HEK293T (cell line): ENCODE results near the gene SPIRE2.

ENCODE experiments used
- CTCF ChIA-PET: fragments of 350-600 bp; formaldehyde crosslinking; extraction: SDS; loops from one replicate; lab custom pipeline; 2021; ENCODE audit warnings: antibody characterized with exemption, inconsistent platforms; lab: Yijun Ruan, JAX
- POLR2A ChIA-PET: fragments of 350-600 bp; formaldehyde crosslinking; extraction: SDS; loops from one replicate; lab custom pipeline; 2020; ENCODE audit warnings: antibody characterized with exemption, inconsistent platforms; lab: Yijun Ruan, JAX
- DNase-seq: peaks from one replicate; pipeline ENCODE4 v3.0.0; 2012; ENCODE audit warnings: mixed read lengths; ENCODE audit errors: extremely low spot score
- ARNT ChIP-seq: fragments of 450-650 bp; IDR thresholded peaks from 2 replicates; pipeline ENCODE4 v1.6.1; 2017; ENCODE audit warnings: mild to moderate bottlenecking
- BHLHE40 ChIP-seq: fragments of 450-650 bp; IDR thresholded peaks from 2 replicates; pipeline ENCODE4 v1.6.1; 2016; ENCODE audit warnings: mild to moderate bottlenecking, moderate library complexity, borderline replicate concordance
- CTBP1 ChIP-seq: fragments of 450-650 bp; IDR thresholded peaks from 2 replicates; pipeline ENCODE4 v1.6.1; 2016; ENCODE audit warnings: borderline replicate concordance
- ELF4 ChIP-seq: fragments of 450-650 bp; IDR thresholded peaks from 2 replicates; pipeline ENCODE4 v1.6.1; 2017; ENCODE audit warnings: antibody characterized with exemption
- FOXA1 ChIP-seq: fragments of 450-650 bp; IDR thresholded peaks from 2 replicates; pipeline ENCODE4 v1.6.1; 2016; ENCODE audit warnings: mild to moderate bottlenecking
- FOXK2 ChIP-seq: fragments of 450-650 bp; IDR thresholded peaks from 2 replicates; pipeline ENCODE4 v1.6.1; 2016; ENCODE audit warnings: mild to moderate bottlenecking
- FOXM1 ChIP-seq: fragments of 450-650 bp; IDR thresholded peaks from 2 replicates; pipeline ENCODE4 v1.6.1; 2017; ENCODE audit warnings: mild to moderate bottlenecking, borderline replicate concordance
- HDGF ChIP-seq: fragments of 450-650 bp; IDR thresholded peaks from 2 replicates; pipeline ENCODE4 v1.6.1; 2017; ENCODE audit warnings: antibody characterized with exemption, borderline replicate concordance
- L3MBTL2 ChIP-seq: fragments of 450-650 bp; conservative IDR thresholded peaks from 2 replicates; pipeline ENCODE4 v1.6.1; 2016; ENCODE audit warnings: mild to moderate bottlenecking
- LEF1 ChIP-seq: fragments of 450-650 bp; IDR thresholded peaks from 2 replicates; pipeline ENCODE4 v1.6.1; 2017; ENCODE audit warnings: mild to moderate bottlenecking, borderline replicate concordance
- NFRKB ChIP-seq: fragments of 450-650 bp; IDR thresholded peaks from 2 replicates; pipeline ENCODE4 v1.6.1; 2016; ENCODE audit warnings: mild to moderate bottlenecking, moderate library complexity
- PKNOX1 ChIP-seq: fragments of 450-650 bp; IDR thresholded peaks from 2 replicates; pipeline ENCODE4 v1.6.1; 2016
- SP1 ChIP-seq: fragments of 450-650 bp; IDR thresholded peaks from 2 replicates; pipeline ENCODE4 v1.6.1; 2017
- SUZ12 ChIP-seq: fragments of 450-650 bp; IDR thresholded peaks from 2 replicates; pipeline ENCODE4 v1.6.1; 2016; ENCODE audit warnings: mild to moderate bottlenecking
- TARDBP ChIP-seq: fragments of 450-650 bp; IDR thresholded peaks from 2 replicates; pipeline ENCODE4 v1.6.1; 2016
- ZNF384 ChIP-seq: fragments of 450-650 bp; IDR thresholded peaks from 2 replicates; pipeline ENCODE4 v1.6.1; 2016

Gene SPIRE2

GRCh38 chr16:89837014-89837546, 8.8 kb downstream of the SPIRE2 start:
- TF ChIP-seq HDGF, result no peak
- no peak for TF ChIP-seq ELF4
- no peak for TF ChIP-seq FOXM1
- no peak for TF ChIP-seq SUZ12
- TF ChIP-seq CTBP1, result no peak
- no peak for TF ChIP-seq ARNT
- TF ChIP-seq BHLHE40, result no peak
- no peak for TF ChIP-seq TARDBP
- no peak for TF ChIP-seq ZNF384
- no peak for TF ChIP-seq FOXK2
- no peak for TF ChIP-seq NFRKB
- no peak for TF ChIP-seq L3MBTL2
- TF ChIP-seq SP1, result no peak
- no peak for TF ChIP-seq LEF1
- TF ChIP-seq FOXA1, result no peak
- no peak for TF ChIP-seq PKNOX1
- CTCF ChIA-PET, result no interaction called here

GRCh38 chr16:89841275-89841674, 13.0 kb downstream of the SPIRE2 start:
- no peak for TF ChIP-seq HDGF
- no peak for TF ChIP-seq TARDBP
- no peak for TF ChIP-seq FOXA1
- ChIA-PET CTCF (no interaction called here), POLR2A (no interaction called here)
- no peak for DNase-seq

More at GRCh38 chr16:89837014-89837546, 8.8 kb downstream of the SPIRE2 start:
- DNase-seq, result no peak
- POLR2A ChIA-PET, result interaction anchor here (1.9 kb wide), 1 partner anchor 9 kb away, joined by 15 read pairs; the partner anchor contains the start of gene SPIRE2

GRCh38 chr16:89842471-89843408, 14.5 kb downstream of the SPIRE2 start:
- CTCF ChIA-PET, result interaction anchor here (0.6 kb wide), 1 partner anchor 41 kb away, joined by 3 read pairs; no protein-coding TSS in a partner anchor
- POLR2A ChIA-PET, result interaction anchor here (0.9 to 1.2 kb wide), 3 partner anchors 14 to 31 kb away, joined by 3 to 6 read pairs (median 3); partner anchors contain the start of genes SPIRE2 and TCF25
- DNase-seq, result no peak
- no peak for TF ChIP-seq ELF4
- no peak for TF ChIP-seq SUZ12
- no peak for TF ChIP-seq LEF1
- no peak for TF ChIP-seq FOXA1
- TF ChIP-seq SP1, result no peak

- no peak for DNase-seq
- TF ChIP-seq SUZ12 (no peak), FOXM1 (no peak), NFRKB (no peak), CTBP1 (no peak), L3MBTL2 (no peak), HDGF (no peak), ZNF384 (no peak), TARDBP (no peak), FOXA1 (no peak), ARNT (no peak), LEF1 (no peak)
- CTCF ChIA-PET, result interaction anchor here (0.6 to 1.0 kb wide), 3 partner anchors 17 to 42 kb away, joined by 3 to 7 read pairs (median 4); partner anchors contain the start of gene FANCA
- POLR2A ChIA-PET, result interaction anchor here (0.8 to 0.9 kb wide), 2 partner anchors 15 to 30 kb away, joined by 3 read pairs; partner anchors contain the start of genes SPIRE2 and TCF25
Measured at GRCh38 chr16:89843409-89844350, 15.4 kb downstream of the SPIRE2 start.

GRCh38 chr16:89844739-89845339, 16.6 kb downstream of the SPIRE2 start:
- TF ChIP-seq FOXK2 (no peak), HDGF (no peak), ZNF384 (no peak), TARDBP (no peak)
- DNase-seq, result no peak
- CTCF ChIA-PET, result interaction anchor here (1.0 kb wide), 1 partner anchor 18 kb away, joined by 4 read pairs; no protein-coding TSS in a partner anchor
- POLR2A ChIA-PET, result interaction anchor here (1.9 kb wide), 1 partner anchor 29 kb away, joined by 6 read pairs; the partner anchor contains the start of gene TCF25

- ChIA-PET CTCF (no interaction called here), POLR2A (interaction anchor here (1.9 kb wide), 1 partner anchor 28 kb away, joined by 6 read pairs; the partner anchor contains the start of gene TCF25)
- TF ChIP-seq SUZ12, result no peak
- no peak for TF ChIP-seq FOXA1
- TF ChIP-seq ZNF384, result no peak
- no peak for TF ChIP-seq NFRKB
- TF ChIP-seq BHLHE40, result no peak
- TF ChIP-seq TARDBP, result no peak
- TF ChIP-seq CTBP1, result no peak
- TF ChIP-seq ARNT, result no peak
- DNase-seq, result no peak
Measured at GRCh38 chr16:89845417-89845816, 17.1 kb downstream of the SPIRE2 start.
